Measurements from ENCODE around the gene FSTL4. TPM values are rescaled to one million over a fixed set of nuclear protein-coding genes. Genes with fewer than 3 reads are reported as not detected.

Gene FSTL4
- polyA plus RNA-seq, 4 donors: 0.25 to 1.5 TPM; not detected in 2

DNA sequence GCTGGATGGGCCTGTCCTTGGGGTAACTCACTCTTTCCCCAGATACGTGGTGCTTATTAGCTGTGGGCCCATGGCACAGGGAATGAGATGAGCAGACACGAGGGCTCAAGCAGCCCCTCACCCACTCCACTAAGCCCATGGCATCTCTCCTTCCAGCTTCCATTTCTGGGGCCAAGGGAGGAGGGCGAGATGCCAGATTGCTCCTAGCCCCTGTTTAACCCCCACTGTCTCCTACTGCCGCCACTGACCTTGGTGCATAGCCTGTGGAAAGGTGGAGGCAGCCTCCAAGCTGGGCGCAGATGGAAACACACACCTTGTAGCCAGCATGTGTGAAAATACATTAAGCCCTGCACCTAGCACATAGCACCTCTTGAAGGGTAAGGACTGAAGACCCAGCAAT is 167.6 kb downstream of the FSTL4 start:
- 83 to 86% (median 86%) methylated on average over 4 to 5 of the region's 5 CpGs for WGBS, 3 donors
- Histone ChIP-seq H3K4me1 (ENCODE audit: control insufficient read depth in 3 of 3, insufficient read depth in 2 of 3, low read depth in 1 of 3, low read length in 2 of 3) (no peaks in the 10 kb centered on the region), H3K9me3 (ENCODE audit: control insufficient read depth in 2 of 2, insufficient read depth in 1 of 2, low read depth in 1 of 2, low read length in 1 of 2) (no peaks in the 10 kb centered on the region), H3K27ac (ENCODE audit: low read depth in 1 of 3, low read length in 2 of 3) (no peak overlapping the region), H3K36me3 (ENCODE audit: control insufficient read depth in 3 of 3, insufficient read depth in 2 of 3, low read depth in 1 of 3, low read length in 3 of 3) (no peaks in the 10 kb centered on the region), H3K27me3 (ENCODE audit: control insufficient read depth in 3 of 3, insufficient read depth in 3 of 3, low read length in 3 of 3) (peaks cover 0 to 2% (median 0%) of the 10 kb centered on the region in 3 donors), H3K4me3 (ENCODE audit: low read depth in 1 of 3, low read length in 3 of 3) (no peak overlapping the region)
- FAIRE-seq (no peak), DNase-seq (no peak)

DNA sequence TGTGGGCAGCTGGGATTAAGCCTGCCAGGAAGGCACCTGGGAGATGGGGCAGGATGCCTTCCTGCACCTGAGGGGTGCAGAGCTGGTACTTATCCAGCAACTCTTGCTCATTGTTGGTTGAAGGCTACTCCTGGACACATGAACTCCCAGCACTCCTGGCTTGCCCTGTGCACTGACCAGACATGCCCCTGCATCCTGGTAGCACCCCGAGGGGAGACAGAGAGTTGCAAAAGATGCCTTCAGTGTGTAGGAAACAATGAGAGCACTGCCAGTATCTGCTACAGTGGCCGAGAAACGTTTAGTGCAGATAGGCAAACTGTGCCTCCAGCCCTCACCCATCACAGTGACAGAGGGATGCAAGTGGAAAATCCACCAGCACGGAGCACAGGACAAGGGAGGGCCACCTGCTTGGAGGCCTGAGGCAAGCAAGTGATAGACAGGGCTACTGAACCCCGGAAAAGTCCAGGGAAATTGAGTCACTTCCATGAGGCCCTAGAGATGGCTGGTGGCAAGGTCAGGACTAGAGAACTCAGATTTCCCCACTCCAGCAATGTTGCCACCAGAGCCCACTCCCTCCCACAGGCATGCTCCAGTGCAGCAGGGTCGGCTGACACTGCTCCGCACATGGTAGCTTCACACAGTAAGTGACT is 171.1 kb downstream of the FSTL4 start:
- no peaks in the 10 kb centered on the region for H3K9me3 ChIP-seq (ENCODE audit: control insufficient read depth in 2 of 2, insufficient read depth in 1 of 2, low read depth in 1 of 2, low read length in 1 of 2)
- H3K36me3 ChIP-seq (ENCODE audit: control insufficient read depth in 3 of 3, insufficient read depth in 2 of 3, low read depth in 1 of 3, low read length in 3 of 3): no peaks in the 10 kb centered on the region
- H3K4me3 ChIP-seq (ENCODE audit: low read depth in 1 of 3, low read length in 3 of 3): no peak overlapping the region
- H3K4me1 ChIP-seq (ENCODE audit: control insufficient read depth in 3 of 3, insufficient read depth in 2 of 3, low read depth in 1 of 3, low read length in 2 of 3): no peaks in the 10 kb centered on the region
- peaks cover 0 to 2% (median 0%) of the 10 kb centered on the region in 3 donors for H3K27me3 ChIP-seq (ENCODE audit: control insufficient read depth in 3 of 3, insufficient read depth in 3 of 3, low read length in 3 of 3)
- WGBS, 3 donors: 79 to 90% (median 83%) methylated on average over 7 of the region's 7 CpGs
- FAIRE-seq: no peak
- DNase-seq: no peak
- H3K27ac ChIP-seq (ENCODE audit: low read depth in 1 of 3, low read length in 2 of 3): no peak overlapping the region

DNA sequence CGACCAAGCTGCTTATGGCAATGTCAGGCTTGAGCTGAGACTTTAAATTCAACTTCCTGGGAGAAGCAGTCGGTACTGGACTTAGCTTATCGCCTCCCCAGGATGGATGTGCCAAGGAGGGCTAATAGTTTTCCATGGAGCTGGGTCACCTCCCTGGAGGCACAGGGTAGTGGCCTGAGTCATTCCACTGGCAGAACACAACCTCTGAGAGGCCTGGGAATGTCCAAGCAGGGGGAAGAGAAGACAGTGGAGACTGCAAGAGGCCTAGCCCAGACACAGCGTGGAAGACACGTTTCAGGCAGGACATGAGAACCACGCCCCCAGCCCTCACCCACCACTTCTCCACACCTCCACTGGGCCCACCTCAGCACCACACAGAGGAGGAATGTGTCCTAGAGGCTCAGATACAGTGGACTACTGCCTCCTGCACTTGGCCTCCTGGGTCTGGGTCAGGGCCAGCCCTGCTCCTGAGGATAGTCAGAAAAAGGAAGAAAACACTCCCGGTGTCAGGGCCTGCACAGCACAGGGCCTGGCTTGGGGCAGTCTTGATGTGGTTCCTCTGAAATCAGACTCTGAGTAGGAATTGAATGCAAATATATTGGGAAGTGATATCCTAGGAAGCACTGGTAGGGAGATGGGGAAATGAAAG is 171.8 kb downstream of the FSTL4 start:
- WGBS, 3 donors: 67 to 75% (median 71%) methylated on average over 7 of the region's 7 CpGs
- Histone ChIP-seq H3K4me1 (ENCODE audit: control insufficient read depth in 3 of 3, insufficient read depth in 2 of 3, low read depth in 1 of 3, low read length in 2 of 3) (no peaks in the 10 kb centered on the region), H3K27me3 (ENCODE audit: control insufficient read depth in 3 of 3, insufficient read depth in 3 of 3, low read length in 3 of 3) (peaks cover 0 to 2% (median 0%) of the 10 kb centered on the region in 3 donors), H3K9me3 (ENCODE audit: control insufficient read depth in 2 of 2, insufficient read depth in 1 of 2, low read depth in 1 of 2, low read length in 1 of 2) (no peaks in the 10 kb centered on the region), H3K27ac (ENCODE audit: low read depth in 1 of 3, low read length in 2 of 3) (no peak overlapping the region), H3K36me3 (ENCODE audit: control insufficient read depth in 3 of 3, insufficient read depth in 2 of 3, low read depth in 1 of 3, low read length in 3 of 3) (no peaks in the 10 kb centered on the region), H3K4me3 (ENCODE audit: low read depth in 1 of 3, low read length in 3 of 3) (no peak overlapping the region)
- DNase-seq: no peak
- no peak for FAIRE-seq

DNA sequence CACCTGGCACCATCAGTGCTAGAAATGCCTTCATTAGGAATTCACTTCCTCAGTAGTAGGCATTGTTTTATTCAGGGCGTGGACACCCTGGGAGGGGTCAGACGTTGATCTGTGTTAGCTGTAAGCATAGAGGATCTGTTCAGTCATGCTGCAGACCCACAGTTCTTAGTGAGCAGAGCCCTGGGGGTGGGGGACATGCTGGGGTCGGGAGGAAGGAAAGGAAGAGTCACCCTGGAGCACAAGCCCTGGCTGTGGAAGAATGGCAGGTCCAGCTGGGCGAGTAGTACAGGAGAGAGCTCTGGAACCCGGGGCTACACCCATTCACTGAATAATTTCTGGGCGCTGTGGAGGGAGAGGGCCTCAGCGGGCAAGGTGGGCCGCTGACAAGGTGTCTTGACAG is 172.5 kb downstream of the FSTL4 start:
- no peaks in the 10 kb centered on the region for H3K36me3 ChIP-seq (ENCODE audit: control insufficient read depth in 3 of 3, insufficient read depth in 2 of 3, low read depth in 1 of 3, low read length in 3 of 3)
- WGBS, 3 donors: 63 to 77% (median 67%) methylated on average over 8 of the region's 8 CpGs
- DNase-seq (no peak), FAIRE-seq (no peak)
- H3K27me3 ChIP-seq (ENCODE audit: control insufficient read depth in 3 of 3, insufficient read depth in 3 of 3, low read length in 3 of 3): peaks cover 0 to 2% (median 0%) of the 10 kb centered on the region in 3 donors
- no peak overlapping the region for H3K27ac ChIP-seq (ENCODE audit: low read depth in 1 of 3, low read length in 2 of 3)
- no peaks in the 10 kb centered on the region for H3K9me3 ChIP-seq (ENCODE audit: control insufficient read depth in 2 of 2, insufficient read depth in 1 of 2, low read depth in 1 of 2, low read length in 1 of 2)
- no peak overlapping the region for H3K4me3 ChIP-seq (ENCODE audit: low read depth in 1 of 3, low read length in 3 of 3)
- no peaks in the 10 kb centered on the region for H3K4me1 ChIP-seq (ENCODE audit: control insufficient read depth in 3 of 3, insufficient read depth in 2 of 3, low read depth in 1 of 3, low read length in 2 of 3)

DNA sequence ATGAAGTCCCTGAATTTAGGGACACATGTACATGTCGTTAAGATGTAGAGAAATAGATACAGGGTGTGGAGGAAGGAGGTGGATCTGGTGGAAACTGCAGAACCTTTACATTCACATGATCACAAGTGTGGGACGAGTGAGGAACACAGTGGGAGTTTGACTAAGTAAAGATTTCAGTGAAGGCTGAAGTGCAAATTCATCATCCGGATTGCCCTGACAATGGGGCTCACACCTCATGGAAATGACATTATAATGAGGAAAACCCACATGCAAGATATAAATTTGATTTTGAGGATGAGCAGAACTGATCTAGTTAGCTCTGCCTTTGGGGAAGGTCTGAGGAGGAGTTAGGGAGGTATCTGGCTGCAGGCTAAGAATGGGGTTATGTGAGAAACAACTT is 173.9 kb downstream of the FSTL4 start:
- Histone ChIP-seq H3K27me3 (ENCODE audit: control insufficient read depth in 3 of 3, insufficient read depth in 3 of 3, low read length in 3 of 3) (peaks cover 0 to 3% (median 2%) of the 10 kb centered on the region in 3 donors), H3K36me3 (ENCODE audit: control insufficient read depth in 3 of 3, insufficient read depth in 2 of 3, low read depth in 1 of 3, low read length in 3 of 3) (no peaks in the 10 kb centered on the region), H3K9me3 (ENCODE audit: control insufficient read depth in 2 of 2, insufficient read depth in 1 of 2, low read depth in 1 of 2, low read length in 1 of 2) (no peaks in the 10 kb centered on the region), H3K4me3 (ENCODE audit: low read depth in 1 of 3, low read length in 3 of 3) (no peak overlapping the region), H3K27ac (ENCODE audit: low read depth in 1 of 3, low read length in 2 of 3) (no peak overlapping the region), H3K4me1 (ENCODE audit: control insufficient read depth in 3 of 3, insufficient read depth in 2 of 3, low read depth in 1 of 3, low read length in 2 of 3) (no peaks in the 10 kb centered on the region)
- DNase-seq: no peak
- no peak for FAIRE-seq
- WGBS, 3 donors: 83 to 90% (median 85%) methylated on average over 3 of the region's 3 CpGs

DNA sequence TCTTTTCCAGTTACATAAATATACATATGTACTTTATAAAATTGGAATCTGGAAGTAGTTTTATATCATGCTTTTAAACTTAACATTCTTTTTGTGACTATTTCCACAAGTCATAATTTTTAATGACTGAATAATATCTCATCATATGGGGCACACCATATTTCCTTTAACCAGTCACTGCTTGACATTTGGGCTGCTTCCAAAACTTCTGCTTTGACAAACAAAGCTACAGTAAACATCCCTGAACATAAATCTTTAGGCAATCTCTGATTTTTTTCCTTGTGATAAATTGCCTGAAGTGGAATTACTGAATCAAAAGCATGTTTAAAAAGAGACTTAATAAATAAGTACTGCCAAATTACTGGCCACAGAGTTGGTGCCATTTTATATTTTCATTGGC is 178.0 kb downstream of the FSTL4 start:
- Histone ChIP-seq H3K4me3 (ENCODE audit: low read depth in 1 of 3, low read length in 3 of 3) (no peak overlapping the region), H3K4me1 (ENCODE audit: control insufficient read depth in 3 of 3, insufficient read depth in 2 of 3, low read depth in 1 of 3, low read length in 2 of 3) (no peaks in the 10 kb centered on the region), H3K9me3 (ENCODE audit: control insufficient read depth in 2 of 2, insufficient read depth in 1 of 2, low read depth in 1 of 2, low read length in 1 of 2) (no peaks in the 10 kb centered on the region), H3K36me3 (ENCODE audit: control insufficient read depth in 3 of 3, insufficient read depth in 2 of 3, low read depth in 1 of 3, low read length in 3 of 3) (no peaks in the 10 kb centered on the region), H3K27ac (ENCODE audit: low read depth in 1 of 3, low read length in 2 of 3) (no peak overlapping the region), H3K27me3 (ENCODE audit: control insufficient read depth in 3 of 3, insufficient read depth in 3 of 3, low read length in 3 of 3) (peaks cover 0 to 8% (median 0%) of the 10 kb centered on the region in 3 donors)
- FAIRE-seq (no peak), DNase-seq (no peak)

DNA sequence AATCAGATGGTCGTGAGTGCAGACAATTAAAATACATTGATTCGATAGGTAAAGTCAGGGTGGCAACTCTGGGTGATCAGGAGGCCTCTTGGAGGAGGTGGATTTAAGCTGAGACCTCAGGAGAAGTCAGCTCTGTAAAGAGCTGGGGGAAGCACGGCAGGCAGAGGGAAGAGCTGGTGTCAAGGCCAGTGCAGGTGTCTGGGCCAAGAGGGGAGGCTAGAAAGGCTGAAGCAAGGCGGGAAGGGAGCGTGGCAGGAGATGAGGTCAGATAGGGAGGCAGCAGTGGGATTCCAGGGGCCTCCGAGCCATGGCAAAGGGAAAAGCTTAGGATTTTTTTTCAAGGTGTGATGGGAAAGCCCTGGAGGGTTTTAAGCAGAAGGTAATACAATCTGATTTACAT is 178.7 kb downstream of the FSTL4 start:
- WGBS, 3 donors: 57 to 76% (median 59%) methylated on average over 6 of the region's 6 CpGs
- H3K27me3 ChIP-seq (ENCODE audit: control insufficient read depth in 3 of 3, insufficient read depth in 3 of 3, low read length in 3 of 3): peaks cover 0 to 9% (median 0%) of the 10 kb centered on the region in 3 donors
- FAIRE-seq (no peak), DNase-seq (no peak)
- H3K9me3 ChIP-seq (ENCODE audit: control insufficient read depth in 2 of 2, insufficient read depth in 1 of 2, low read depth in 1 of 2, low read length in 1 of 2): no peaks in the 10 kb centered on the region
- no peaks in the 10 kb centered on the region for H3K36me3 ChIP-seq (ENCODE audit: control insufficient read depth in 3 of 3, insufficient read depth in 2 of 3, low read depth in 1 of 3, low read length in 3 of 3)
- H3K4me3 ChIP-seq (ENCODE audit: low read depth in 1 of 3, low read length in 3 of 3): no peak overlapping the region
- H3K27ac ChIP-seq (ENCODE audit: low read depth in 1 of 3, low read length in 2 of 3): no peak overlapping the region
- no peaks in the 10 kb centered on the region for H3K4me1 ChIP-seq (ENCODE audit: control insufficient read depth in 3 of 3, insufficient read depth in 2 of 3, low read depth in 1 of 3, low read length in 2 of 3)

DNA sequence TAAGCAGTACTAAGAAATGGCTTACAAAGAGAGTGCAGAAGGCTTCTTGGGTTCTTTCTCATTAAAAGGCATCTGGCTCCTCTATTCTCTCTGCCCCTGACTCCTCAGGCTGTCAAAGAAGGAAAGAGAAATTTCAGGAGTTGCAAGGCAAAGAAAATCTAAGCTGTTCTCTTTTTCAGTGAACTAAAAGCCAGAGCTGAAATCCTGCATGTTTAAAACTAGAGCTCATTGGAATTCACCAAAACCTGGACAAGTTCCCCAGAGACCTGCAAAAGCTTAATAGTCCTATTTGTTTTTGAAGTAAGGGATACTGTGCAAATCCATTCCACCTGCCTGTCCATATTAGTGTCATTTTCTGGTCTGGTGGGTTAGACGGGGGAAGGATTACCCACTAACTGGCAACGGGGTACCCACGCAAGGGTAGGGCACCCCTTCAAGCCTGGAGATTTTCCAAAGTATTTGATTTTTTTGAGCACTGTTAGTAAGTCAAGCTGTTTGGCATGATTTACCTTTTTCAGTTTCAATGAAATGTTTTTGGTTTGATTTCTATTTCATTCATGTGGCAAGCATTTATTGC is 179.3 kb downstream of the FSTL4 start:
- H3K27ac ChIP-seq (ENCODE audit: low read depth in 1 of 3, low read length in 2 of 3): no peak overlapping the region
- no peaks in the 10 kb centered on the region for H3K4me1 ChIP-seq (ENCODE audit: control insufficient read depth in 3 of 3, insufficient read depth in 2 of 3, low read depth in 1 of 3, low read length in 2 of 3)
- H3K36me3 ChIP-seq (ENCODE audit: control insufficient read depth in 3 of 3, insufficient read depth in 2 of 3, low read depth in 1 of 3, low read length in 3 of 3): no peaks in the 10 kb centered on the region
- no peak for DNase-seq
- WGBS, 3 donors: 76 to 91% (median 80%) methylated on average over 3 of the region's 3 CpGs
- FAIRE-seq: no peak
- no peaks in the 10 kb centered on the region for H3K9me3 ChIP-seq (ENCODE audit: control insufficient read depth in 2 of 2, insufficient read depth in 1 of 2, low read depth in 1 of 2, low read length in 1 of 2)
- H3K27me3 ChIP-seq (ENCODE audit: control insufficient read depth in 3 of 3, insufficient read depth in 3 of 3, low read length in 3 of 3): peaks cover 0 to 12% (median 0%) of the 10 kb centered on the region in 3 donors
- H3K4me3 ChIP-seq (ENCODE audit: low read depth in 1 of 3, low read length in 3 of 3): no peak overlapping the region

All from small intestine (tissue), 7 donors.